ENCODE data around the gene PPP1CA.

The PPP1CA gene

GRCh38 chr11:67357831-67358670 lies 43.6 kb downstream of the PPP1CA start:
- TF ChIP-seq SIN3A (IDR thresholded peaks at IDR 0.05; ENCODE audit: borderline replicate concordance, insufficient read depth, low read length) (no peak), TAF1 (IDR thresholded peaks at IDR 0.05; ENCODE audit: borderline replicate concordance, insufficient read depth, low read length) (no peak)

DNA sequence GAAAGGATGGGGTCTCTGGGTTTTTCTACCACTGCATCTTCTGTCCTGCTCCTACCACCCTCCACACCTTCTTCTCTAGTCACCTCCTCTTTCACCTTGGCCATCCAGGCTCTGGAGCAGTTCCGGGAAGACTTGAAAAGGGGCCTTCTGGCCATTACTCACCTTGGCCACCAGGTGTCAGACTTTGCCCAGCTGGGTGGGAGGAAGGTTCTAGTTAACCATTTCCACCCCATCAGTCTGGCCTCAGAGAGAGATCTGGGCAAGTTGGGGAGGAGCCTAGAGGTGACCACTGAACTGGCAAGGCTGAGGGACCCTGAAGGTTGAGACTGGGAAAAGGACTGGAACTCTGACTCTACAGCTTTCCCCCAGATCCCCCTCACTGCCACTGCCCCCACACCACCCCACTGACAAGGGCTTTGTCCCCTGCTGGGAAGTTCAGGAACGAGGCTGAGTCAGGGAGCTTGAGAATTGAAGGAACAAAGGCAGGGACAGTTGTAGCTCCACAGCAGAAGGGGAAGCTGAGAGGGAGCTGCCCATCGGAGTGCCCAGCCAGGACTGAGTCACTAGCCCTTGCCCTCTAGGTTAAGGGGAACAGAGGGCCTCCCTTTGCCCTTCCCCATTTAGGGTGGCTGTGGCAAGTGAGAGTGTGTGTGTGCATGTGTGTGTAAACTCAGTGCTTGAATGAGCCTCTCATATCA lies 44.6 kb downstream of the PPP1CA start:
- TF ChIP-seq FOXP2 (optimal IDR thresholded peaks at IDR 0.05; ENCODE audit: borderline replicate concordance, extremely low read depth, extremely low read length, insufficient read depth), result peak; percentile 12
- no peak for TF ChIP-seq REST (IDR thresholded peaks at IDR 0.05; ENCODE audit: insufficient read depth in 1 of 2, low read depth in 2 of 2, low read length in 2 of 2)

- TF ChIP-seq TAF1 (IDR thresholded peaks at IDR 0.05; ENCODE audit: borderline replicate concordance, insufficient read depth, low read length) (no peak), POLR2AphosphoS5 (IDR thresholded peaks at IDR 0.05; ENCODE audit: low read depth, low read length) (no peak), FOXP2 (optimal IDR thresholded peaks at IDR 0.05; ENCODE audit: borderline replicate concordance, extremely low read depth, extremely low read length, insufficient read depth) (no peak), SIN3A (IDR thresholded peaks at IDR 0.05; ENCODE audit: borderline replicate concordance, insufficient read depth, low read length) (no peak), REST (IDR thresholded peaks at IDR 0.05; ENCODE audit: insufficient read depth in 1 of 2, low read depth in 2 of 2, low read length in 2 of 2) (no peak)
These were observed 45.2 kb downstream of the PPP1CA start for GRCh38 chr11:67356387-67356863.

DNA sequence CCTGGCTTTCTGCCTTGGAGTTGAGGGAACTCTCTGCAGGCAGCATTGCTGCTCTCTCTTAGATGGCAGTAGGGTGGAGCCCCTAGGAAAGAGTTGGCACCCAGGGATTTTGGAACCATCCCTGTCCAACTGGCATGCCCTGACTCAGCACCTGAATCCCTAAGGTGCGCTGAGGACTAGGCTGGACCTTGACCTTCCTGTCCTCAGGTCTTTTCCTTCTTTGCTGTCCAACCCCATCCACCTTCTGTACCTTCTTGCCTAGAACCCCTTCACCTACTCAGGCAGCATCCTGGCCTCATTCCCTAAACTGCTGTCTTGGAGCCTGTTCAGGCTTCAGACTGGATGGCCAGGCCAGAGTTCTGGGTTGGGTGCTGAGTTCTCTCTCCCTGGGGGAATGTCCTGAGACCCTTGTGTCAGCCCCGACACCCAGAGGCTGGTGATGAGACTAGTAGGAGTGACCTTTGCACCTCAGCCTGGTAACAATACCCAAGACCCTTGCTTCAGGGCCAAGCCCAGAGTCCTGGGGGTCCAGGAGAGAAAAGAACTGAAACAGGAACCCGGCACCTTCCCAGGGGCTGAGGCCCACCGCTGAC lies 45.8 kb downstream of the PPP1CA start:
- TF ChIP-seq SIN3A (IDR thresholded peaks at IDR 0.05; ENCODE audit: borderline replicate concordance, insufficient read depth, low read length) (no peak), TAF1 (IDR thresholded peaks at IDR 0.05; ENCODE audit: borderline replicate concordance, insufficient read depth, low read length) (no peak), REST (IDR thresholded peaks at IDR 0.05; ENCODE audit: insufficient read depth in 1 of 2, low read depth in 2 of 2, low read length in 2 of 2) (no peak), POLR2AphosphoS5 (IDR thresholded peaks at IDR 0.05; ENCODE audit: low read depth, low read length) (no peak), FOXP2 (optimal IDR thresholded peaks at IDR 0.05; ENCODE audit: borderline replicate concordance, extremely low read depth, extremely low read length, insufficient read depth) (no peak)

- TF ChIP-seq POLR2AphosphoS5 (IDR thresholded peaks at IDR 0.05; ENCODE audit: low read depth, low read length) (no peak), TAF1 (IDR thresholded peaks at IDR 0.05; ENCODE audit: borderline replicate concordance, insufficient read depth, low read length) (no peak), REST (IDR thresholded peaks at IDR 0.05; ENCODE audit: insufficient read depth in 1 of 2, low read depth in 2 of 2, low read length in 2 of 2) (no peak), FOXP2 (optimal IDR thresholded peaks at IDR 0.05; ENCODE audit: borderline replicate concordance, extremely low read depth, extremely low read length, insufficient read depth) (no peak), SIN3A (IDR thresholded peaks at IDR 0.05; ENCODE audit: borderline replicate concordance, insufficient read depth, low read length) (no peak)
These were observed 46.5 kb downstream of the PPP1CA start for GRCh38 chr11:67355023-67355793.

Measured in PFSK-1 (cell line).